NCI-H2107 treated with DMSO at 0.1 percent for 48 hours (cell line): ENCODE measurements around the gene RASGRF2.

Source experiments
- DNase-seq: peaks from one replicate; lab custom pipeline; 2025; ENCODE audit not compliant: unreplicated experiment; lab: John Stamatoyannopoulos, UW

RASGRF2 gene

DNA sequence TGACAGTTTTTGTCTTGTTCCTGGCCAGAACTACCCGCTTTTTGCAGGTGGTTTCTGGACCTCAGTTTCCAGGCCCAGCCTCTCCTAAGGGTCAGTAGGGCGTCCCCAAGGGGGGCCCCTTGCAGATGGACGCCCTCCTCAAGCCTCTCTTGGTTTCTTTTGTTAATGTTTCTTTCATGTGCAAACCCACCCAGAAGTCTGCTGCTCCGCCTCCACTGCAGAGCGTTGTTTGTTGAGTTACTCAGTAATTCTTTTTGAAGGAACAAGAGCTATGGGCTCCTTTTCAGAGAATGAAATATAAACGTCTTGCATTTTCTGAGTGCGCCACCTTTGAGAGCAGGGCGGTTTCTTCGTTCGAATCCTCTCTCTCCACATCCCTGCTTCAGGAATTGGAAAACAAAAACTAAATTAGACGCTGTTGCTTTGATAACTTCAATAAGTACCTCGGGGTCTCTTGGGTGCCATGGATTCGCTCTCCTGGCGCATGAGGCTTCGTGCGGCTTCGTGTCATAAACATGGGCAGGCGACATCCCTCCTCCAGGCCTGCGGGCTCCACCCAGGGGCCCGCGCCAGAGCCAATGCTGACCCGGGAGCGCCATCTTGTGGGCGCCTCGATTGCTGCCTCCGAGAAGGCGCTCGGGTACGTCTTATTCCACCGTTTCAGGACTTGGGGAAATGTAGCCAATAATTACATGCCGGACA is 234.6 kb downstream of the RASGRF2 start:
- no peak for DNase-seq

DNA sequence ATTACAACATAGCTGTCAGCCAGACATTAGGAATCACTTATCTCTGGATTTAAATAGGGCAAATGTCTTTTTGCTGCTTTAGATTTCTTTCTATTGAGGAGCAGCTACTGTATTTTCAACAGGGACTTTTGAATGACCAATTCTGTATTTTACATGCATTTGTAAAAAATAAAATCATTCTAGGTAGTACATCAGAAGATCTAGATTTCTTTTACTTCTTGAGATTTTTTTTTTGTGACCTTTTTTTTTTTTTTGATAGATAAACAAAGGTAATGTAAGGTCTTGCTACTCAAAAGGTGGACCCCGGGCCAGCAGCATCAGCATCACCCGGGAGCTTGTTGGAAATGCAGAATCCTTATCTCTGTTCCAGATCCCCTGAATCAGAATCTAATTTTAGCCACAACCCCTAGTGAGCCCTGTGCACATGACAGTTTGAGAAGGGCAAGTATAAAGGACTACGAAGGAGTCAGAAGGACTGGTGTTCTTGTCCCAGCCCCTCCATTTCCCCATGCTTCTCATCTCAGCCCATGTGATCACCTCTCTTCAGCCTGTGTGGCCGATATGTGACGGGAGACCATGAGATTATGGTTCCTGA is 235.3 kb downstream of the RASGRF2 start:
- DNase-seq = no peak

DNA sequence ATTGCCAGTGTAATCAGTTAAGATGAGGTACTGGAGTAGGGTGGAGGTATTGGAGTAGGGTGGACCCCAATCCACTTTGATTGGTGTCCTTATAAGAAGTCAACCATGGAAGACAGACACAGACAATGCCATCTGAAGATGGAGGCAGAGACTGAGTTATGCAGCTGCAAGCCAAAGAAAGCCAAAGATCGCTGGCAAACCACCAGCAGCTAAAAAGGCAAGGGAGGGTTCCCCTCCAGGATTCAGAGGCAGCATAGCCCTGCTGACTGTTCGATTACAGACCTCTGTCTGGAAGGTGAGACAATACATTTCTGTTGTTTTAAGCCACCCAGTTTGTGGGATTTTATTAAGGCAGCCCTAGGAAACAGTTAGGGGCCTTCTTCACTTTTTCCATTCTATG is 242.5 kb downstream of the RASGRF2 start:
- DNase-seq = no peak

GRCh38 chr5:81203729-81204128 is 243.6 kb downstream of the RASGRF2 start:
- DNase-seq = no peak

GRCh38 chr5:81204205-81204604 is 244.0 kb downstream of the RASGRF2 start:
- no peak for DNase-seq

- no peak for DNase-seq
These were observed 244.9 kb downstream of the RASGRF2 start for GRCh38 chr5:81205058-81205457.

DNA sequence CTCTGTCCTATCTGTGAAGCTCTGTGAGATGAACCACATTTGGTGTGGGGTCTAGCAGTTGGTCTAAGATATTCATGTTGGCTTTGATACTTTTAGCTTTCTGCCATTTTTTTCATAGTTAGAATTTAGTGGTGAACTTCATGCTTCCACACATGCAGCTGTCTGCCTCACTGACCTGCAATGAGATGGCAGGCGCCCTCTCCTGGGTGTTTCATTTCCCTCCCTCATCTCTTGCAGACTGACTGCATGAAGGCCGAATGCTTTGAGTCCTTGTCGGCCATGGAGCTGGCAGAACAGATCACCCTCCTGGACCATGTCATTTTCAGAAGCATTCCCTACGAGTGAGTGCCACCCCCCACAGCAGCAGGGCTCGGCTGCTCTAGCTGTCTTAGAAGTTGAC is 246.8 kb downstream of the RASGRF2 start:
- DNase-seq = no peak

- DNase-seq = no peak
These were observed 248.7 kb downstream of the RASGRF2 start for GRCh38 chr5:81208904-81209303.

- DNase-seq = no peak
These were observed 249.2 kb downstream of the RASGRF2 start for GRCh38 chr5:81209386-81209785.

GRCh38 chr5:81209869-81210493 is 249.8 kb downstream of the RASGRF2 start:
- no peak for DNase-seq

GRCh38 chr5:81212211-81212751 is 252.1 kb downstream of the RASGRF2 start:
- DNase-seq = no peak

DNA sequence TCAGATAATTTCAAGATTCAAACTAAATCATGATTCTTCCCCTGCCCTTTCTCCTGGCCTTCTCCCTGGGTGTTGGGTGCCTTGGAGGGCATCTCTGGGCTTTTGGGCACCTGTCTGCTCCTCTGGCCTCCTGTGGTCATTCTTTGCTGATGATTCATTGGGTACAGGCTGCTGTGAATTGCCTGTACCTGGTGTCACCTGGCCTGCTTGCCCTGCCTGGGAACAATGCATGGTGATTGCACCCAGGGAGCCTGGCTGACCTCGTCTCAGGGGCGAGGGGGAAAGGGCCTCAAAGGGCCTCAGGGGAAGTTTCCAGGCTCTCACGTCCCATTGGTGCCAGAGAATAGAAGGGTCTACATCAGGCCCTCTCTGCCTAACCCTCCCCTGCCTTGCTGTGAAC is 252.9 kb downstream of the RASGRF2 start:
- no peak for DNase-seq

DNA sequence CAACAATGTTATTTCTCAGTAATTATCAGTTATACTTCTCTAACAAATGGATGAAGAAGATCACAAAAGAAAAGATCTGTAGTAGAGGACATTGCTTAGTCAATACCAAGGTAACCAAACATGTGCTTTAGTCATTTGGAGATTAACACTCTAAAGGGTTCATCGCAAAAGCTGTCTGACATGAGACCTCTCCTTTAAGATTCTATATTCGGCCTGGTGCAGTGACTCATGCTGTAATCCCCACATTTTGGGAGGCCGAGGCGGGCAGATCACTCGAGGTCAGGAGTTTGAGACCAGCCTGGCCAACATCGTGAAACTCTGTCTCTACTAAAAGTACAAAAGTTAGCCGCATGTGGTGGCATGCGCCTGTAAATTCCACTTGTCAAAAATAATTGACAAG is 254.7 kb downstream of the RASGRF2 start:
- DNase-seq = no peak

DNA sequence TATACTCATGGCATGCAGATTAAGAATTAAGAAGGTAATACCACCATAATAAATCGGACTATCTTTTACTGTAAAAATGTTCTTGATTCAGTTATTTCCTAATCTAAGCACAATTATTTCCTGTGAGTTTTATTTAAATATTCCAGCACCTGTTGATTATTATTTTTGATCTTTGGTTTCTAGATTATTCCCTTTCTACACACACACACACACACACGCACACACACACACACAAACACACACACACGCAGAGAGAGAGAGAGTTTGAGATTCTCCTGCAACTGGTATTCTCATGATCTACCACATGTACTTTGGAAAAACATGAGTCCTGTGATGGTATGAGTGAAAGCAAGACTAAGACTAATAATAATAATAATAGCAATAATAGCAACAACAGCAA is 256.0 kb downstream of the RASGRF2 start:
- DNase-seq = no peak

DNA sequence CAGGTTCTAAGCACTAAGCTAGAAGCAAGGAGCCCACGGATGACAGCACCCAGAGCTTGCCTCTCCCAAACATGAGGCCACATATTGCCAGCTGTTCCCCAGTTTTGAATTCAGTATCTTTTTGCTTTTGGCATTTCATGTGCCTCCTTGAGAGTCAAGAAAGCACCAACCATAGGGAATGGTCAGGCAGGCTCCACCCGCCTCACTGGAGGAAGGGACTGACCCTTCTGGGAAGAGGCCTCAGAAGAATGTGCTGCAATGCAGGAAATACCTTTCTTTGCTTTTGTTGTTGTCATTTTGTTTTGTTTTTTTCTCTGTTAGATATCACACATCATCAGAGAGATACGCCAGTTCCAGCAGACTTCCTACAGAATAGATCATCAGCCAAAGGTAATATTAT is 259.2 kb downstream of the RASGRF2 start:
- DNase-seq = no peak

DNA sequence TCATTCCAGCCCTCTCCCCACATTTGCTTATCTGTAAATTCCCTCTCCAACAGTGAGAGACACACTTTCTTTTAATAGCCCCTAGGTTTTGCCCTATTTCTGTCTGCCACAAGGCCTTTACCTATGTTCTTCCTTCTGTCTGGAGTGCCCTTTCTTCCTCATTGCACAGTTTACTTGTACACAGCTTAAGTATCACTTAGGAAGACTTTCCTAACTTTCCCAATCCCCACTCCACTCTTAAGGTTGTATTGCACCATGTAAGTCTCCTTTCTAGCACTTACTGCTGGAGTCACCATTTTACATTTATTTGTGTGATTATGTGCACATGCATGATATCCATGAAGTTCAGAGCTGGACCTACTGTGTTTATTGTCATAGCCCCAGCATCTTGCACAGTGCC is 262.1 kb downstream of the RASGRF2 start:
- DNase-seq = no peak

- DNase-seq = no peak
These were observed 265.3 kb downstream of the RASGRF2 start for GRCh38 chr5:81225463-81225862.

- no peak for DNase-seq
These were observed 266.1 kb downstream of the RASGRF2 start for GRCh38 chr5:81226286-81226685.

DNA sequence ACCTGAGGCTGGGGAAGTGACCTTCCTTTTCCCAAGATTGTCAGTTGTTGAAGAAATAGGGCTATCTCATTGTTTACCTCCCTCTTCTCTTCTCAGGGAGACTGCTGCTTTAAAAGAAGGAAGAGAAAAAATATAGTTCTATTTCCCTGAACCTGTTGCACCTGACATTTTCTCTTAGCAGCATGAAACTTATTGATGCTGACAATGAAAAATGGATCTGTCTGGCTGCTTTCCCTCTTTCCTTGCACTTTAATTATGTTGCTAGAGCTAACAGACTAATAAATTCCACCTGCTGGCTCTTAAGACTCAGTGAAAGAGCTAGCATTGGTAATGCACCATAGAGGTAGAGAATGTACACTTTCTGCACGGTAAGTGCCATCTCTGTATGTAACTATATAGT is 266.8 kb downstream of the RASGRF2 start:
- no peak for DNase-seq

DNA sequence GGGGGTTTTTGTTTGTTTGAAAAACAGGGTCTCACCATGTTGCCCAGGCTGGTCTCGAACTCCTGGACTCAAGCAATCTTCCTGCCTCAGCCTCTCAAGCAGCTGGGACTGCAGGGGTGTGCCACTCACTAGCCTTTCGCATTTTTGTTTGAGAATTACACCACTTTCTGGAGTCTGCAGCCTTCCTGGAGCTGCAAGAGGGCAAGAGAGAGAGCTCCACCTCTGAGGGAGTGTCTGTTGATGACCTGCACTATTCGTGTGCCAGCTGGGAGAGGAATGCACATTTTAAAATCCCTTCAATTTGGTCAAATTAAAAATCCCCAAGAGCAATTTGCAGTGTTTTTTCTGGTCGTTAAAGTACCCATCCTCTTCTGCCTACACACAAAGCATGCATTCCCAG is 267.9 kb downstream of the RASGRF2 start:
- DNase-seq = no peak

DNA sequence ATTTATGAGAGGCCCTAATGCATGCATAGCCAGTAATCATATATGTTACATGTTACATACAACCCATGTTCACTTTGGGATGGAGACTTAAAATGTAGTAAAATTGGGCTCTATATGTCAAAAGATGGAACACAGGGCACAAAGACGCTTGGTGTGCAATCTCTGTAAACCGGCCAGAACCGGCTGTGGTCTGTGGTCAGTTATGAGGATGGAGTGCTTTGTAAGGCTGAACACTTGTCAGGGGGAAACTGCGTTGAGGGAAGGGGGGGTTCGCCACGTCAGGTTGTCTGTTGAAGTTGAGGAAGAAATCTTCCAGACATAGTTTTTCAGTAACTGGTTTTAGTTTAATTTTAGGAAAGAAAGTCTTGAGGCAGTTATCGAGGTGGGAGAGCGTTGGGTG is 270.3 kb downstream of the RASGRF2 start:
- DNase-seq = no peak

DNA sequence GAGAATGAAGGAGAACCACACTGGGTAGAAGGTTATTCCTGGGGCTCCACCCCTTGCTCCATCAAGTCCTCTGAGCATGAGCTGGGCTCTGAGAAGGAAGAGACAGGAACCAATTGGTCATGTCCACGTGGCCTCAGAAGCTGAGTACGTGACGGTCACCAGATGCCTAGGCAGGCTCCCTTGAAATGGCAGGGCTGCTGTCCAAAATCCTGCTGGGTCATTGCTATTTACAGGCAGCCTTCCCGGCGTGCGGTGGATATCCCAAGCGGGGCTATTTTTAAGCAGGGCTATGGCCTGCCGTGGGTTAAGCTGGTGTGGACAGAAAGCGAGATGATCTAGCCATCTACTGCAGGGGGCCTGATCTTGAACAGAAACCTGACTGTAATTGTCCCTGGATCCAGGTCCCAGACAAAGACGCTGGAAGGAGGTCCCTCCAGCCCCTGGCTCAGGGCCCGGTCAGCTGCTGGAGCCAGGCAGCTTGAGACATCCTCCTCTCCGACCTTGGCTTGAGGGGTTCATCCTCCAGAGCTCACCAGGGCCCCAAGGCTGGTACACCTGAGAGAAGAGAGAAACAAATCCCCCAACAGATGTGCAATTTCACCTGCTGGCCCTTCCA is 272.4 kb downstream of the RASGRF2 start:
- DNase-seq = no peak
